Posterior cingulate gyrus (tissue), 11 donors: ENCODE measurements around the gene SMAD3.
"Not testable (repeated sequence)": the region's sequence is repeated elsewhere in the genome, so short reads cannot be mapped to it uniquely, and the experiment has no call there.

Experiments used
- DNase-seq, 10 donors: peaks; one replicate each; pipeline versions ENCODE4 v3.0.0 to v3.0.0-alpha.2; 2020 to 2021; ENCODE audit warnings: mixed read lengths in 3 of 10
- intact Hi-C: fragments of 100-400 bp; cut with DNase I; formaldehyde crosslinking; loops from one replicate; pipeline ENCODE4 v1.15.1; 2023

SMAD3 gene

DNA sequence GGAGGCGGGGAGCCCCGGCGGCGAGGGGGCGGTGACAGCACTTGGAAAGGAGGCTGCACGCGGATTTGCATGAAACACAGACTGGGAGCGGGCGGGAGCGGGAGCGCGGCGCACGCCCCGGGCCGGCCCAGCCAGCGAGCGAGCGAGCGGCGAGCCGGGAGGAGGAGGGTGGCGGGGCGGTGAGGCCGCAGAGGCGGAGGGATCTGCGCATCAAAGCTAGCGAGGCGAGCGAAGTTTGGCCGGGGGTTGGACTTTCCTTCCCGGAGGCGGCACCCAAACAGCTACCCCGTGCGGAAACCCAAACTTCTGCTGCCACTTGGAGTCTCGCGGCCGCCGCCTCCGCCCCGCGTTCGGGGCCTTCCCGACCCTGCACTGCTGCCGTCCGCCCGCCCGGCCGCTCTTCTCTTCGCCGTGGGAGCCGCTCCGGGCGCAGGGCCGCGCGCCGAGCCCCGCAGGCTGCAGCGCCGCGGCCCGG, at the start of gene SMAD3:
SMAD3 (plus strand) TSS at position 72 of the 475 bp plus-strand sequence. CDS start 553 bp downstream, outside the sequence.
- intact Hi-C loops: no loop called here
- peak; percentile 50 to 94 (median 67) for DNase-seq

DNA sequence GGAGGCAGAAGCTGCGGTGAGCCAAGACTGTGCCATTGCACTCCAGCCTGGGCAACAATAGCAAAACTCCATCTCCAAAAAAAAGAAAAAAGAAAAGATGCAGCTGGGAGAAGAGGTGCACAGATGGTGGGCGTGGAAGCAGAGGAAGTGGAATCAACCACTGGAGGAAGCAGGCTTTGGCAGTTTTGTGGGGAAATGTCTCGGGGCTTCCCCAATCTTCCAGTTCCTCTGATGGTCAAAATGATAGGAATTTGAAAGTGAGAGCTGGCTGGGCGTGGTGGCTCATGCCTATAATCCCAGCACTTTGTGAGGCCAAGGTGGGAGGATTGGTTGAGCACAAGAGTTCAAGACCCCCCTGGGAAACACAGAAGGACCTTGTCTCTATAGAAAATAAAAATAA, 48.1 kb upstream of the SMAD3 start:
- DNase-seq: peak in 1 of 10 donors; percentile 75
- intact Hi-C loops: no loop called here

DNA sequence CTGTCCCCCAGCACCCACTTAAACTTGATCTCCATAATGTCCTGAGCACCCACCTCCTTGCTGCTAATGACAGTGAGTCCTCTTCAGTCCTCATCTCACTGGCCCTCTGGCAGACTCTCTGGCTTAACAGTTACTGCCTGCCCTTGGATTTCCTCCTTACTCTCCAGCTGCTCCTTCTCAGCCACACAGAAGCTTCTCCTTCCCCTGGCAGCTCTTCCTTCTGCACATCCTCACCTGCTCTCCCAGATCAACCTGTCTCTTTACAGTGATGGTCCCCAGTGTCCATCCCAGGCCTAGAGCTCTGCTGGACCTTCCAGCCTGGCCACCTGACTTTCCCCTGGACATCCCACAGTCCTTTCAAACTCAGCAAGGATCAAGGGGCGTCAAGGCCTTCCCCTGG, 47.4 kb upstream of the SMAD3 start:
- intact Hi-C loops: no loop called here
- DNase-seq: no peak

DNA sequence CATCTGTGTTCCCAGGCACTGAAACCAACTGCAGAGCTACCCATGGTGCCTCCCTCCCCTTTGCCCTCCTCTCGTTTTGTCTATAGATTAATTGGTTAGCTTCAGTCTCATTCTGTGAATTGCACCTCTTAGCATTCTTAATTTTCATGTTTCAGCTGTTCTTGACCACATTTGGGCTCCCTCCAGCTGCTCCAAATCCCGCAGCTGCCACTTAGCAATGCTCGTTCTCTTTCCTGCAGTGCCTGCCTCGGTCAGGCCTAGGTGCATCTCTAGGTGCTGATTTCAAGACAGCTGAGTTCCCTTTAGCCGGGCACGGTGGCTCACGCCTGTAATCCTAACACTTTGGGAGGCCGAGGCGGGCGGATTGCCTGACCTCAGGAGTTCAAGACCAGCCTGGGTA, 47.0 kb upstream of the SMAD3 start:
- intact Hi-C loops: no loop called here
- no peak for DNase-seq

DNA sequence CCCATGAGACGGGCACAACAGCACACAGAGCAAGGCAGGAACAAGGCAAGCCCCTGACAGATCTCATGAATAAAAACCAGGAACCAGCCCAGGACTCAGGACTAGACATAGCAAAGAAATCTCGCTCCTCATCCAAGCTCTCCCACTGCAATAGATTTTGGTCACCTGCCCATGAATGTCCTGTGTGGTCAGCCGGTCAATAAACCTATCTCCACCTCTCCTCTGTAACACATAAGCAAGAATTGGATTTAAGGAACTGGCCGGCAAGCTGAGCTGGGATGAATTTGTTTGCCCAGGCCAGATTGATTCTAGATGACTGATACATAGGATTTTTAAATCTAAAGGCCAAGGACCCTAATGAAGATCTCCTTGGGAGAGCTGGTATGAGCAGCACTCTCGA, 46.3 kb upstream of the SMAD3 start:
- DNase-seq: no peak
- intact Hi-C loops: no loop called here

DNA sequence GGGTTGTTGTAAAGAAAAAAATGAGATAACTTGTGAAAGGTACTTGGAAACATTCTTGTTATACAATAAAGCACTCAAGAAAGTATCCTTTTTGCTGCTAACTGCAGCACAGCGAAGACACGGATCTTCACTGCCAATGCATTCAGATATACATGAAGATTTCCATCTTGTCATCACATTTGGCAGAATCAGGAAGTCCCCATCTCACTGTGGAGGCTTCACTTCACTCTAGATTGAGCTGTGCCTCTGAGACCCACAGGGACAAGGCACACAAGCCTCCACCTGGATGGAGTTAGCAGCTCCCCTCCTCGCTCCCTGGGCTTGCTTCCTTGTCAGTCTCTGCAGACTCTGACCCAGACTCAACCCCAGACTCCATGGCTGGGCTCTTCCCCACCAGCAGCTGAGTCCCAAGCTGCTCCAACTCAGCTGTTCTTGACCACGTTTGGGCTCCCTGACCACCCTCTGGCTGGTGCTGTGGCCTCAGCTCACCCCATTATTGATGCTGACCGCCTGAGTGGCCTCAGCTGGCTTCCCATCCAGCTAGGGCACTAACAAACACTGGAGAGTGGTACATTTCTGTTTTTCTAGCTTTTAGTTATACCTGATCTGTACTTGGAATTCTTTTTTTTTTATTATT, 45.4 kb upstream of the SMAD3 start:
- no peak for DNase-seq
- intact Hi-C loops: loop anchor here (10.0 kb wide), 1 partner anchor 65 kb away; no protein-coding TSS in a partner anchor

DNA sequence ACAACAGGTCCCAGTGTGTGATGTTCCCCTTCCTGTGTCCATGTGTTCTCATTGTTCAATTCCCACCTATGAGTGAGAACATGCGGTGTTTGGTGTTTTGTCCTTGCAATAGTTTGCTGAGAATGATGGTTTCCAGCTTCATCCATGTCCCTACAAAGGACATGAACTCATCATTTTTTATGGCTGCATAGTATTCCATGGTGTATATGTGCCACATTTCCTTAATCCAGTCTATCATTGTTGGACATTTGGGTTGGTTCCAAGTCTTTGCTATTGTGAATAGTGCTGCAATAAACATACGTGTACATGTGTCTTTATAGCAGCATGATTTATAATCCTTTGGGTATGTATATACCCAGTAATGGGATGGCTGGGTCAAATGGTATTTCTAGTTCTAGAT, 44.7 kb upstream of the SMAD3 start:
- intact Hi-C loops: loop anchor here (10.0 kb wide), 1 partner anchor 64 kb away; no protein-coding TSS in a partner anchor
- DNase-seq: not testable (repeated sequence)

DNA sequence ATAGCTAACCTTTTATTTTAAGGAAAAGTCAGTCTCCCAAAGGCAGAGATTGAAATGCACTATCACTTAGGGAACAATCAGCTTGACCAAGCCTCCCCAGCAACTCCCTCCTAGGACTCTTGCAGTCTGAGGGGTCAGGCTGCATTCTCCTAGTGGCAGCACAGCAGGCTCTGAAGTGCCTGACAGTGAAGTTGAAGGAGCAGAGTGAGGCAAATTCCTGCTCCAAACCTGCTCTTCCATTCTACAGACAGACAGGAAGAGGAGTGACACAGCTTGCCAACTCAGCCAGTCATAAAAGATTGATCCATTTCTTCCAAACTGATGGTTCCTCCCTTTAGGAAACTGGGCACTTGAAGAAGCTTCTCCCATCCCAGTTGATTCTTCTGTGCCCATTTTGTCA, 43.9 kb upstream of the SMAD3 start:
- intact Hi-C loops: loop anchor here (10.0 kb wide), 1 partner anchor 63 kb away; no protein-coding TSS in a partner anchor
- DNase-seq: no peak

DNA sequence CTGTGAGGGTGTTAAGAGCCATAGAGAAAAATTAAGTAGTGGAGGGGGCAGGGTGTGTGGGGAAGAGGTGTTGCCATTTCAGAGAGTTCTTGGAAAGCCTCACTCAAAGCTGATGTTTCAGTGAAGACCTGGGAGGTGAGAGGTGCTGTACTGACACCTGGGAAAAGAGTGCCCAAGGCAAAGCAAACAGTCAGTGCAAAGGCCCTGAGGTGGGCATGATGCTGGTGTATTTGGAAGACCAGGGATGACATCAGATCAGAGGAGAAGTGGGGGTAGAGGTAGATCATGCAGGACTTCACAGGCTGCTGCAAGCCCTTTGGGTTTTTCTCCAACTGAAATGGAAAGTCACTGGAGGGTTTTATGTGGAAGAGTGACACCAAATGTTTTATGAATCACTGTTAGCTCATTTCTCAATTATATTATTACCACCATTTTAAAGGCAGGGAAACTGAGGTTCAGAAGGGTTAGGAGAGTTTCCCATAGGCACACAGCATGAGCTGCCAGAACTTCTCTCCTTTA, 42.8 kb upstream of the SMAD3 start:
- intact Hi-C loops: loop anchor here (10.0 kb wide), 1 partner anchor 62 kb away; no protein-coding TSS in a partner anchor
- no peak for DNase-seq

DNA sequence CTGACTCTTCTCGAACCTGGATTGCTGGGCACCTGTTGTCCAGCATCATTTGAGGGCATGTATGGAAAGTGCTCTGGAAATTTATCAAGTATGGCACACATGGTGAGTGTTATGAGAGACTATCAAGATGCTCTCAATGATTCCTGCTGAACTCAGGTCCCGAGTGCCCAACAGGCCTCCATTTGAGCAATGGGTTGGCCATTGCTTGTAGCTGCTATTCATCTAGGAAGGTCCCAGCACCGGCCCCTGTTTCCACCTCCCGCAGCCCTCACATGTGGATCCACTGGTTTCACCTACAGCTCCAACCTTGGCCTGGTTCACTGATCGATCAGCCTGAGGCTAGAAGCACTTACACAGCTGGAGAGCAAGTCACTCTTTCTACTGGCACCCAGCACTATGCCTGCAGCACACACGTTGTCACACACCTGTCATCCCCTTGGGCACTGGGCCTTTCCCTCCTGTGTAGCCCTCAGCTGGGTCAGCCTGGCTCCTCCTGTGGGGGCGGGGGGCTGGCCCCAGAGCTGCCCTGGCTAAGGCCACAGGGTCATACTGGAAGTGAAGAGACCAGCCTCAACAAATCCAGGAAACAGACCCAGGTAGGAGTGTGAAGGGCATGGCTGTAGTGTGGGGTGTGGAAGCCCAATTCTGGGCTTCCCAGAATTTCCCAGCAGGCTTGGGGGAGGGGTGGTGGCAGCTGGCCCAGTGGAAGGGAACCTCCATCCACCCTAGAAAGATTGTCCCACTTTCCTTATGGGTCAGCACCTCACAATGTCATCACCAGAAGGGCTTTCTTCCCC, 41.7 kb upstream of the SMAD3 start:
- no peak for DNase-seq
- intact Hi-C loops: loop anchor here (10.0 kb wide), 1 partner anchor 61 kb away; no protein-coding TSS in a partner anchor

DNA sequence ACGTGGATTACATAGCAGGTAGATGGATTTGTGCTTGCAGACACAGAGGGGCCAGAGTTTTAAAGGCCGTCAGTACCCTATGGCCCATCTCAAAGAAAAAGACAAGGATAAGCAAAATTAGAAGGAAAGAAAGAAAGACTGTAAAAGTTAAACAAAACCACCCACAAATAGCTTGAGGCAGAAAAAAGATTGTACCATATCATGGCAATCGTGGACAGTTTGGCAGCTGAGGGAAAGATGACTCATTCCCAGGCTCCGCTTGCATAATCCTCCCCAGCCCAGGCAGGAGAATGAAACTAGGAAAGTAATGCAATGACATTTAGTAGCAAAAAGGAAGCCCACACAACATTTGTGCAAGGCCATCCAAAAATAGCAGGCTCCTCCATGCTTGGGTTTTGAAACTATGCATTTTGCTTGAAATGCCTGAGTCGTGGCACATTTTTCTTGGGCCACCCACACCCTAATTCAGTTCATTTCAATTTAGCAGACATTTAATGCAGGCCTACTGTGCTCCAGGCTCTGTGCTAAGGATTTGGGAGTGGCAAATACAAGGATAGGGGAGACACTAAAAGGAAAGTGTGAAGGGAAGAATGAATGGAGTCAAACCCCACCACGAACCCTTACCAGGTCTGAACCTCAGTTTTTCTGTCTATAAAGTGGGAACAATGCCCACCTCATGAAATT, 40.9 kb upstream of the SMAD3 start:
- intact Hi-C loops: loop anchor here (10.0 kb wide), 1 partner anchor 60 kb away; no protein-coding TSS in a partner anchor
- peak in 7 of 10 donors; percentile 49 to 92 (median 70) for DNase-seq

DNA sequence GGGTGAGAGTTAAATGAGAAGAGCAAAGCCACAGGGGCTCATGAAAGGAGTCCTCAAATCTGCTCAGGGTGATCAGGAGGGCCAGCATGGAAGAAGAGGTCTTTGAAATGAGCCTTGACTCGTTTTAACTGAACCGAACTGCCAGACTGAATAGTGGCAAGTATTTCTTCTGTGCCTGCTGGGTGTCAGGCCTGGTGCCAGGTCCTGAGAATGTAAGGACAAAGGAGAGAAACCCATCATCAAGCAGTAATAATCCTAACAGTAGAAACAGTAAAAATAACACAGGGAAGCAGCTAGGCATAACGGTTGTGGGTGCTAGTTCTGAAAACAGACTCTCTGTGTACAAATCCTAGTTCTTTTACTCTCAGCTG, 40.4 kb upstream of the SMAD3 start:
- intact Hi-C loops: loop anchor here (10.0 kb wide), 1 partner anchor 60 kb away; no protein-coding TSS in a partner anchor
- no peak for DNase-seq

DNA sequence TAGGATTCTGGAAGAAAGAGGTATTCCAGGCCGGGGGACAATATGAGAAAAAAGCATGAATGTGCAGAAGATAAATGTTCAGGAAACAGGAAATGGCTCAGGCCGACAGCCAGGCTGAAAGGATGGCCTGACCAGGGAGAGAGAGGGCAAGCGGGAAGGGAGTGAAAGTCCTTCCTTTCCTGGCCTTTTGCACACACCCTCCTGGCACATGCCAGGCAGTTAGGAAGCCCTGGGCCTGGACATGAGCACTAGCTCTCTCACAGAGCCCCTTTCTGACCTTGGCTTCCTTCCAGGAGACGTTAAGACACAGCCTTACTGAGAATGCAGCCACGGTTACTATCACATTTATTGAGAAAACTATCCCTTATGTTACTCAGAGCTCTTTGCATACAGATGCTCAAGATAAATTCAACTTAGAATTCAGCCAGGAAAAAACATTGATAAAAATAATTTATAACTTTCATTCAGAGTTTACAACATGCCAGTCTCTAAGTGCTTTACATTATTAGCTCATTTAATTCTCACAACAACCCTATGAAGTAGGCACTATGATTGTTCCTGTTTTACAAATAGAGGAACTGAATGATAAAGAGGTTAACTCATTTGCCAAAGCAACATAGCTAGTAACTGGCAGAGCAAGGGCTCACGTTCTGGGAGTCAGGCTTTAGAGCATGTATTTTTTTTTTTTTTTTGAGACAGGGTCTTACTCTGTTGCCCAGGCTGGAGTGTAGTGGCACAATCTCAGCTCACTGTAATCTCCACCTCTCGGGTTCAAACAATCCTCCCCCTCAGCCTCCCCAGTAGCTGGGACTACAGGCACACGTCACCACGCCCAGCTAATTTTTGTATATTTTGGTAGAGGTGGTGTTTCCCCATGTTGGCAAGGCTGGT, 39.4 kb upstream of the SMAD3 start:
- intact Hi-C loops: loop anchor here (10.0 kb wide), 1 partner anchor 59 kb away; no protein-coding TSS in a partner anchor
- no peak for DNase-seq

DNA sequence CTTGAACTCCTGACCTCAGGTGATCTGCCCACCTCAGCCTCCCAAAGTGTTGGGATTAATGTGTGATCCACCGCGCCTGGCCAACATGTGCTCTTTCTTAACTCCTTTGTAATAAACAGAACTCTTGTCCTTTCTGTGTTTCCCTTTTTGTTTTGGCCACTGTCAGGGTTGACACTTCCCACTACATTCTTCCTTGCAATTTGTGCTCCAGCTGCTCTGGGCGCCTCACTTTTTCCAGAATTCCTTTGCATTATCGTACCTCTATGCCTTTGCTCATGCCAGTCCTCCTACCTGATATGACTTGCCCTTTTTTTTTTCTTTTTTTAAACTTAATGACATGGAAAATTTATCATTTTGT, 38.8 kb upstream of the SMAD3 start:
- intact Hi-C loops: loop anchor here (10.0 kb wide), 1 partner anchor 58 kb away; no protein-coding TSS in a partner anchor
- no peak for DNase-seq

DNA sequence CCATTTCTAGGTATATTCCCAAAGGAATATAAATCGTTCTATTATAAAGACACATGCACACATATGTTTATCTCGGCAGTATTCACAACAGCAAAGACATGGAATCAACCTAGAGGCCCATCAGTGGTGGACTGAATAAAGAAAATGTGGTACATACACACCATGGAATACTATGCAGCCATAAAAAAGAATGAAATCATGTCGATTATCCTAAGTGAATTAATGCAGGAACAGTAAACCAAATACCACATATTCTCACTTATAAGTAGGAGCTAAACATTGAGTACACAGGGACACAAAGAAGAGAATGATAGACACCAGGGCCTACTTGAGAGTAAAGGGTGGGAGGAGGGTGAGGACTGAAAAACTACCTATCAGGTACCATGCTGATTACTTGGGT, 37.0 kb upstream of the SMAD3 start:
- not testable (repeated sequence) for DNase-seq
- intact Hi-C loops: loop anchor here (10.0 kb wide), 1 partner anchor 56 kb away; no protein-coding TSS in a partner anchor

DNA sequence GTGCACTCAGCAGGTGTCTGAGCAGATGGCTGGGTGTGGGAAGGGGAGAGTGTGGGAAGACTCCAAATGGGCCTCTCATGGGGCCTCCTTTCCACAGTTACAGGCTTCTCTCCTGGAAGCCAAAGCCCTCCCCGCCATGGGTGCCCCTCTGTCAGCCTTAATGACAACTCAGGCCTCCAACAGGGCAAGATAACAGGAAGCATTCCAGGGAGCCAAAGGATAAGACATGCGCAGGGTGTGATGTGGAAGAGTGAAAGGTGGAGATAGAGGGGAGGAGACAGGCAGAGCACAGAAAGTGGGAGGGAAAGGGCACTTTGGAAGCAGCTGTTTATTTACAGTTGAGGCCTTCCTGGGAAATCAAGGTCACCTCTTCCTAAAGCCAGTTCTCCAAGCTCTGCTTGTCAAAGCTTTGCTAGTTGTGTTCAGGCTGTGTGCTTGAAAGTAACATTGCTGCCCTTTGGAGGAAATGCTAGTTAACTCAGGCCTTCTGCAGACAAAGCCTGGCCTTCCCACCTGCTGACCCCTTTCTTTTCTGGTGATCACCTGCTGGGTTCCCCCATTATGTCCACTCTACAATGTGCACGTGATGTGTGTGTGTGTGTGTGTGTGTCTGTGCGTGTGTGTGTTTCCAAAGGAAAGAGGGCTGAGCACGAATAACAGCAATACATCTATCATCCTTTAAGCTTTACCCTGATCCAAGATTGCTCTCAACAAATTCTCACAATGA, 35.2 kb upstream of the SMAD3 start:
- intact Hi-C loops: no loop called here
- DNase-seq: no peak

DNA sequence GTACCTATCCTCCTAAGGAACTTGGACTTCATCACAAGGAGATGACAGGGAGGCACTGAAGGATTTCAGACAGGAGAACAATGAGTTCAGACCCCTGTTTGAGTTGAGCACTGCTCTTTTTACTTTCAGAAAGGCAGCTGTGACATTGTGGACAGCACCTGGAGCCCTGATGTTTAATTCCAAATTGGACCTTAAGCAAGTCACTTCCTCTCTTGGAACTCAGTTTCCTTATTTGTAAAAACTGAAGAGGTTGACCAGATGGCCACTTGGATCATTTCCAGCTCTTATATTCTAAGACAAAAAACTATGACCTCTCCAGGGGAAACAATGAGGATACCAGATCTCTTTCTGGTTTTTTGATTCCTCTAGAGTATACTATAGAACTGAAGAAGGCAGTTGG, 34.1 kb upstream of the SMAD3 start:
- DNase-seq: no peak
- intact Hi-C loops: no loop called here

DNA sequence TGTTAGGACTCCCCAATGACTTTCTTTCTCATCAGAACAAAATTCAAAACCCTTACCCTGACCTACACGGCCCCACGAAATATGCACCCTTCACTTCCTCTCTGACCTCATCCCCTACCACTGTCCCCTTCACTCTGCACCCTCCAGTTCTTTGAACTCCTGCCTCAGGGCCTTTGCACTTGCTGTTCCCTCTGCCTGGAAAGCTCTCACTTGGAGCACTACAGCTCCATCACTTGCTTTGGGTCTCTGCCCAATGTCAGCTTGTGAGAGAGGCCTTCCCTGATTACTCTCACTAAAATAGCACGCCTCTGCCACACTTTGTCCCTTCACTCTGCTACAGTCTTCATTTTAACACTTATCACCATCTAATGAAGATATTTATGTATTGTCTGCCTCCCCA, 32.8 kb upstream of the SMAD3 start:
- intact Hi-C loops: no loop called here
- DNase-seq: no peak

DNA sequence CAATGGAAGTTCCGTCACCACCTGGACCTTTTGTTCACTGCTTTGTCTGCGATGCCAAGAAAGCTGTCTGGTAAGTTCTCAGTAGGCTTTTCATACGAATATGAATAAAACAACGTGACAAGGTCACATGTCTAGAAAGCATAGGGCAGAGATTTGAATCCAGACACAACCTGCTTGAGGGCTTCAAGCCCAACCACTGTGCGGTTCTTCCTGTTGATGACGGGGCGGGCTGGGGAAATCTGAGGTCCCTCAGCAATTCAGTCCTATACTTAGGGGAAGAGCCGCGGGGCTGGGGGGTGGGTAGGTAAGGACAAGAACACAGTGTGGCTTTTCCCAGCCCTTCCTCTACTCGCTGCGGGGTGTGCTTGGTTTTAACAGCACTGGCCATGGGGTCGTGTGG, 32.4 kb upstream of the SMAD3 start:
- intact Hi-C loops: no loop called here

More for the DNA sequence above, 32.4 kb upstream of the SMAD3 start:
- DNase-seq: no peak
